Measurements from ENCODE around the gene GLYATL1. TPM values are rescaled to one million over a fixed set of nuclear protein-coding genes. Genes with fewer than 3 reads are reported as not detected.

Gene GLYATL1
- total and polyA plus RNA-seq, 4 experiments from 2014 or later: not detected

GRCh38 chr11:58905721-58906547 lies 33.4 kb upstream of the GLYATL1 start:
- Mint-ChIP-seq H3K4me3 (no peak overlapping the region), H3K27ac (no peak overlapping the region)
- intact Hi-C loops (cut with micrococcal nuclease): no loop called here

GRCh38 chr11:58907780-58908179 lies 31.5 kb upstream of the GLYATL1 start:
- DNase-seq: no peak
- intact Hi-C loops (cut with micrococcal nuclease): no loop called here
- Histone ChIP-seq H3K9me3 (ENCODE audit: control insufficient read depth in 1 of 2, low read length in 2 of 2) (no peaks in the 10 kb centered on the region), H3K4me3 (ENCODE audit: low read length in 2 of 2) (no peak overlapping the region), H3K4me1 (ENCODE audit: insufficient read depth, low read length) (no peaks in the 10 kb centered on the region), H3K27me3 (ENCODE audit: insufficient read depth, low read length) (peaks cover 7% of the 10 kb centered on the region), H3K27ac (ENCODE audit: low read depth, low read length) (no peak overlapping the region), H3K36me3 (ENCODE audit: insufficient read depth, low read length) (no peaks in the 10 kb centered on the region)
- Mint-ChIP-seq H3K27me3 (peaks cover 34 to 36% of the 10 kb centered on the region in 2 donors), H3K4me1 (no peaks in the 10 kb centered on the region), H3K27ac (no peak overlapping the region), H3K4me3 (no peak overlapping the region), H3K36me3 (no peaks in the 10 kb centered on the region), H3K9me3 (peaks cover 0 to 2% (median 0%) of the 10 kb centered on the region in 8 donors)
- POLR2A ChIA-PET (ENCODE audit: partially characterized antibody): no interaction called here
- CTCF ChIA-PET (ENCODE audit: partially characterized antibody): no interaction called here

More at GRCh38 chr11:58905721-58906547, 33.4 kb upstream of the GLYATL1 start:
- peaks cover 0 to 5% (median 0%) of the 10 kb centered on the region in 8 donors for H3K9me3 Mint-ChIP-seq
- ChIA-PET CTCF (ENCODE audit: partially characterized antibody) (no interaction called here), POLR2A (ENCODE audit: partially characterized antibody) (no interaction called here)
- Histone ChIP-seq H3K4me3 (ENCODE audit: low read length in 2 of 2) (no peak overlapping the region), H3K36me3 (ENCODE audit: insufficient read depth, low read length) (no peaks in the 10 kb centered on the region), H3K4me1 (ENCODE audit: insufficient read depth, low read length) (no peaks in the 10 kb centered on the region), H3K27ac (ENCODE audit: low read depth, low read length) (no peak overlapping the region), H3K9me3 (ENCODE audit: control insufficient read depth in 1 of 2, low read length in 2 of 2) (no peaks in the 10 kb centered on the region), H3K27me3 (ENCODE audit: insufficient read depth, low read length) (peaks cover 7% of the 10 kb centered on the region)
- DNase-seq: no peak
- peaks cover 48 to 50% of the 10 kb centered on the region in 2 donors for H3K27me3 Mint-ChIP-seq
- no peaks in the 10 kb centered on the region for H3K36me3 Mint-ChIP-seq
- no peaks in the 10 kb centered on the region for H3K4me1 Mint-ChIP-seq

- intact Hi-C loops (cut with micrococcal nuclease): no loop called here
- H3K4me1 ChIP-seq (ENCODE audit: insufficient read depth, low read length): no peaks in the 10 kb centered on the region
- Mint-ChIP-seq H3K27me3 (peaks cover 12 to 16% of the 10 kb centered on the region in 2 donors), H3K36me3 (no peaks in the 10 kb centered on the region), H3K9me3 (peaks cover 0 to 15% (median 10%) of the 10 kb centered on the region in 8 donors), H3K4me1 (no peaks in the 10 kb centered on the region), H3K27ac (no peak overlapping the region), H3K4me3 (no peak overlapping the region)
- H3K27me3 ChIP-seq (ENCODE audit: insufficient read depth, low read length): no peaks in the 10 kb centered on the region
- DNase-seq: no peak
- no peak overlapping the region for H3K27ac ChIP-seq (ENCODE audit: low read depth, low read length)
- H3K9me3 ChIP-seq (ENCODE audit: control insufficient read depth in 1 of 2, low read length in 2 of 2): peaks cover 0 to 5% of the 10 kb centered on the region in 2 donors
- H3K36me3 ChIP-seq (ENCODE audit: insufficient read depth, low read length): no peaks in the 10 kb centered on the region
- H3K4me3 ChIP-seq (ENCODE audit: low read length in 2 of 2): no peak overlapping the region
- POLR2A ChIA-PET (ENCODE audit: partially characterized antibody): no interaction called here
- CTCF ChIA-PET (ENCODE audit: partially characterized antibody): no interaction called here
Observed at GRCh38 chr11:58912124-58912523, 27.2 kb upstream of the GLYATL1 start.

DNA sequence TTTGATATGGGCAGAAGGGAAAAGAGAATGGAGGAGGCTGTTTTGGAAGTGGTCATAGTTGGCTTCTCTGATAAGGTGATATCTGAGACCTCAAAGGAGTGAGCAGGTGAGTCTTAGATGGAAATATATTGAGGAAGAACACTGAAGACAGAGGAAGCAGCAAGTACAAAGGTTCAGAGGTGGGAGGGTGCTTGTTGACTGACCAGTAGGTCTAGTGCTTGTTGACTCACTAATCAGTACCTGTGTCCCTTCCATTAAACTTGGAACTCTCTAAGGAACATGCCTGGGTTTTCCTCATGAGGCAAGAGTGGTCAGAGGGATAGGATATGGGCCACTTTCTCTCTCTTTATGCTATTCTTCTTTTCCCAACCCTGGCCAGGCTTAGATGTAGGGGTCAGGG lies 25.6 kb upstream of the GLYATL1 start:
- H3K27ac ChIP-seq (ENCODE audit: low read depth, low read length): no peak overlapping the region
- H3K27me3 ChIP-seq (ENCODE audit: insufficient read depth, low read length): no peaks in the 10 kb centered on the region
- ChIA-PET CTCF (ENCODE audit: partially characterized antibody) (no interaction called here), POLR2A (ENCODE audit: partially characterized antibody) (no interaction called here)
- no peak for DNase-seq
- intact Hi-C loops (cut with micrococcal nuclease): no loop called here
- Mint-ChIP-seq H3K27me3 (peaks cover 4 to 5% of the 10 kb centered on the region in 2 donors), H3K36me3 (no peaks in the 10 kb centered on the region), H3K4me3 (no peak overlapping the region), H3K27ac (no peak overlapping the region), H3K4me1 (no peaks in the 10 kb centered on the region), H3K9me3 (peaks cover 0 to 26% (median 19%) of the 10 kb centered on the region in 8 donors)
- no peaks in the 10 kb centered on the region for H3K4me1 ChIP-seq (ENCODE audit: insufficient read depth, low read length)
- no peaks in the 10 kb centered on the region for H3K36me3 ChIP-seq (ENCODE audit: insufficient read depth, low read length)
- peaks cover 0 to 10% of the 10 kb centered on the region in 2 donors for H3K9me3 ChIP-seq (ENCODE audit: control insufficient read depth in 1 of 2, low read length in 2 of 2)
- H3K4me3 ChIP-seq (ENCODE audit: low read length in 2 of 2): no peak overlapping the region

DNA sequence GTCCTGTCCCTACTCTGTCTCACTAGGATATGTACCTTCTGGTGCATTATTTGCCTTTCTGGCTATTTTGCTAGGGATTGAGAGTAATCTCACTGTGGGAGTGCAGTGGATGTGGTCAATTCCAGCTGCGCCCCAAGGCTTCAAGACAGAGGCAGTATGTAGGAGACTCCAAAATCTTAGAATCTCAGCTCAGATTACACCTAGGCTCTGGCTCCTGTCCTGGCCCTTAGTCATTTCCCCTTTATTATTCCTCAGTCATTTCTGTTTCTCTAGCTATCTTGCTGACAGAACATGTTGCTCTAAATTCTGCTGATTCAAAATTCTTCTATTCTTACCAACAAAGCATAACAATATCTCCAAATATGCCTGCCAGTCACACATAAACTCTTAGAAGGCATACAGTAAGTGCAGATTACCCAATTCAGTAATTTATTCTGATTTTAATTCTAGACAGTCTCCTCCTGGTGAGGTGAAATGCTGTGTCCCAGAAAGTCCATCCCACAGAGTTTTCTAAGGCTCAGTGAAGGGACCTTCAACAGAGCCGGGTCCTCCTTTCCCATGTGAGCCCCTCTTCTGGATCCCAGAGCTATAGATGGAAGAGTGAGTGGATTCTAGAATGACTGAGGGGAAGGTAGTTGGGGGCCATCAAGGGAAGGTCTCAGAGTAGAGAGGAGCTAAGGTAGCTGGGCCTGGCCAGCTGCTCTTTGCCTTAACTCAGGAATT lies 24.3 kb upstream of the GLYATL1 start:
- no peak overlapping the region for H3K4me3 Mint-ChIP-seq
- DNase-seq: no peak
- intact Hi-C loops (cut with micrococcal nuclease): no loop called here
- H3K27me3 Mint-ChIP-seq: peaks cover 4 to 5% of the 10 kb centered on the region in 2 donors
- H3K27ac ChIP-seq (ENCODE audit: low read depth, low read length): no peak overlapping the region
- ChIA-PET CTCF (ENCODE audit: partially characterized antibody) (no interaction called here), POLR2A (ENCODE audit: partially characterized antibody) (no interaction called here)
- H3K9me3 Mint-ChIP-seq: peaks cover 0 to 28% (median 19%) of the 10 kb centered on the region in 8 donors
- no peaks in the 10 kb centered on the region for H3K4me1 ChIP-seq (ENCODE audit: insufficient read depth, low read length)
- no peaks in the 10 kb centered on the region for H3K4me1 Mint-ChIP-seq
- no peaks in the 10 kb centered on the region for H3K36me3 Mint-ChIP-seq
- H3K36me3 ChIP-seq (ENCODE audit: insufficient read depth, low read length): no peaks in the 10 kb centered on the region
- no peak overlapping the region for H3K4me3 ChIP-seq (ENCODE audit: low read length in 2 of 2)
- H3K27ac Mint-ChIP-seq: no peak overlapping the region
- peaks cover 0 to 10% of the 10 kb centered on the region in 2 donors for H3K9me3 ChIP-seq (ENCODE audit: control insufficient read depth in 1 of 2, low read length in 2 of 2)
- H3K27me3 ChIP-seq (ENCODE audit: insufficient read depth, low read length): no peaks in the 10 kb centered on the region

GRCh38 chr11:58916637-58917036 lies 22.7 kb upstream of the GLYATL1 start:
- DNase-seq: no peak
- Mint-ChIP-seq H3K4me1 (no peaks in the 10 kb centered on the region), H3K9me3 (peaks cover 0 to 28% (median 19%) of the 10 kb centered on the region in 8 donors), H3K27me3 (peaks cover 5 to 6% of the 10 kb centered on the region in 2 donors), H3K27ac (peak overlapping the region in 1 of 7 donors; percentile 2), H3K36me3 (no peaks in the 10 kb centered on the region), H3K4me3 (no peak overlapping the region)
- Histone ChIP-seq H3K27me3 (ENCODE audit: insufficient read depth, low read length) (no peaks in the 10 kb centered on the region), H3K4me3 (ENCODE audit: low read length in 2 of 2) (no peak overlapping the region), H3K36me3 (ENCODE audit: insufficient read depth, low read length) (no peaks in the 10 kb centered on the region), H3K27ac (ENCODE audit: low read depth, low read length) (no peak overlapping the region), H3K9me3 (ENCODE audit: control insufficient read depth in 1 of 2, low read length in 2 of 2) (peaks cover 0 to 10% of the 10 kb centered on the region in 2 donors), H3K4me1 (ENCODE audit: insufficient read depth, low read length) (no peaks in the 10 kb centered on the region)
- ChIA-PET CTCF (ENCODE audit: partially characterized antibody) (no interaction called here), POLR2A (ENCODE audit: partially characterized antibody) (no interaction called here)
- intact Hi-C loops (cut with micrococcal nuclease): no loop called here

DNA sequence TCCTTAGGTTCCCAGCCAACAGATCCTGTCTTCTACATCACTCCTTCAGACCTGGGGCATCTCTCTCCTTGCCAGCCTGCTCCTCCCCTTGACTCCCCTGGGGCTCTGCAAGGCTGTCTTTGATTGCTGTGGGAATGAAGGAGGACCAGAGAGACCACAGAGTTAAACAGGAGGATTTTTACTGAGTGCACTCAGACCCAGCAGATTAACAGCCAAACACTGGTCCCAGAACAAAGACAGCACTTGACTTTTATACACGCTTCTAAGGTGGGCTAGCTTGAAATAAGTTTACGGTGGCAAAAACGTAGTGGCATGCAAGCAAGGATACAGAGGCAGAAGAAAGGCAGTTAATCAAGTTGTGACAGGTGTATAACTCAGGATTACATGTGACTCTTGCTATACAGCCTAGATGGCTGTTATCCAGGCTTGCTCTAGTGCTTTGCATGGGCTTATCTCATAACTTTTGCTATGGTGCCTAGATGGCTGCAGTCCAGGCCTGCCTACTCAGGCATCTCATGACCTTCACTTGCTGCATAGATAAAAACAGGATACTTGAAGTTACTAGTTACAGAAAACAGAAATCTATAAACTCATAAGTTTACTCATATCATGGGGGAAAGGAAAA lies 22.0 kb upstream of the GLYATL1 start:
- H3K36me3 Mint-ChIP-seq: no peaks in the 10 kb centered on the region
- H3K27ac Mint-ChIP-seq: no peak overlapping the region
- Histone ChIP-seq H3K4me1 (ENCODE audit: insufficient read depth, low read length) (no peaks in the 10 kb centered on the region), H3K9me3 (ENCODE audit: control insufficient read depth in 1 of 2, low read length in 2 of 2) (peaks cover 0 to 10% of the 10 kb centered on the region in 2 donors), H3K27me3 (ENCODE audit: insufficient read depth, low read length) (no peaks in the 10 kb centered on the region), H3K36me3 (ENCODE audit: insufficient read depth, low read length) (no peaks in the 10 kb centered on the region), H3K27ac (ENCODE audit: low read depth, low read length) (no peak overlapping the region), H3K4me3 (ENCODE audit: low read length in 2 of 2) (no peak overlapping the region)
- intact Hi-C loops (cut with micrococcal nuclease): no loop called here
- CTCF ChIA-PET (ENCODE audit: partially characterized antibody): no interaction called here
- no peaks in the 10 kb centered on the region for H3K4me1 Mint-ChIP-seq
- DNase-seq: no peak
- POLR2A ChIA-PET (ENCODE audit: partially characterized antibody): no interaction called here
- no peak overlapping the region for H3K4me3 Mint-ChIP-seq
- peaks cover 5 to 6% of the 10 kb centered on the region in 2 donors for H3K27me3 Mint-ChIP-seq
- peaks cover 0 to 28% (median 19%) of the 10 kb centered on the region in 8 donors for H3K9me3 Mint-ChIP-seq

Measured in CD4-positive, alpha-beta memory T cell (primary cell).